Neural progenitor cell (in vitro differentiated cells): Measurements from ENCODE around the gene BRPF3. TPM values are rescaled to one million over a fixed set of nuclear protein-coding genes. Genes with fewer than 3 reads are reported as not detected.

Source experiments
- DNase-seq: peaks from one replicate; pipeline ENCODE4 v3.0.0-alpha.2; 2016; ENCODE audit warnings: low spot score
- H2AFZ ChIP-seq: fragments of 200-600 bp; sonication (generic); replicated peaks from 2 replicates; pipeline ENCODE4 v1.6.1; 2016; ENCODE audit warnings: antibody characterized with exemption
- H3F3A ChIP-seq: fragments of 200-600 bp; sonication (generic); 2 replicates; pipeline ENCODE4 v1.6.1; 2016; ENCODE audit warnings: antibody characterized with exemption, low read depth
- H3K27ac ChIP-seq: fragments of 200-600 bp; sonication (generic); 2 replicates; pipeline ENCODE4 v1.5.1; 2016; ENCODE audit warnings: mild to moderate bottlenecking
- H3K27me3 ChIP-seq: fragments of 200-600 bp; sonication (generic); 2 replicates; pipeline ENCODE4 v1.6.1; 2016; ENCODE audit warnings: mild to moderate bottlenecking, moderate library complexity
- H3K36me3 ChIP-seq: fragments of 200-600 bp; sonication (generic); 2 replicates; pipeline ENCODE4 v1.5.1; 2016
- H3K4me1 ChIP-seq: fragments of 200-600 bp; sonication (generic); 2 replicates; pipeline ENCODE4 v1.6.1; 2016; ENCODE audit warnings: mixed run types
- H3K4me2 ChIP-seq: fragments of 200-600 bp; sonication (generic); 2 replicates; pipeline ENCODE4 v1.6.1; 2016
- H3K4me3 ChIP-seq: fragments of 200-600 bp; sonication (generic); 2 replicates; pipeline ENCODE4 v1.5.1; 2016
- H3K79me2 ChIP-seq: fragments of 200-600 bp; sonication (generic); 2 replicates; pipeline ENCODE4 v1.6.1; 2016; ENCODE audit warnings: low read depth
- H3K9ac ChIP-seq: fragments of 200-600 bp; sonication (generic); 2 replicates; pipeline ENCODE4 v1.6.1; 2016
- H3K9me3 ChIP-seq: fragments of 200-600 bp; sonication (generic); 2 replicates; pipeline ENCODE4 v1.5.1; 2016; ENCODE audit warnings: low read depth
- H4K20me1 ChIP-seq: fragments of 200-600 bp; sonication (generic); 2 replicates; pipeline ENCODE4 v1.6.1; 2016; ENCODE audit warnings: low read depth
- H3K27ac Mint-ChIP-seq: 3 replicates; pipeline ENCODE4 v1.8.0; 2021; ENCODE audit warnings: mixed read lengths
- H3K27me3 Mint-ChIP-seq: 2 replicates; pipeline ENCODE4 v1.8.0; 2022; ENCODE audit warnings: low read depth, mild to moderate bottlenecking, inconsistent platforms, moderate library complexity, mixed read lengths; ENCODE audit not compliant: insufficient read depth
- H3K36me3 Mint-ChIP-seq: 3 replicates; pipeline ENCODE4 v1.8.0; 2021; ENCODE audit warnings: mixed read lengths
- H3K4me1 Mint-ChIP-seq: 3 replicates; pipeline ENCODE4 v1.8.0; 2021; ENCODE audit warnings: mixed read lengths
- H3K4me3 Mint-ChIP-seq: 3 replicates; pipeline ENCODE4 v1.8.0; 2021; ENCODE audit warnings: mild to moderate bottlenecking, moderate library complexity, mixed read lengths
- H3K9me3 Mint-ChIP-seq: 3 replicates; pipeline ENCODE4 v1.8.0; 2020; ENCODE audit warnings: mixed read lengths
- CTCF ChIP-seq: fragments of 200-600 bp; sonication (generic); IDR thresholded peaks from 2 replicates; pipeline ENCODE4 v1.5.1; 2017; ENCODE audit warnings: antibody characterized with exemption, mild to moderate bottlenecking
- EZH2 ChIP-seq: fragments of 200-600 bp; sonication (generic); IDR thresholded peaks from 2 replicates; pipeline ENCODE4 v1.6.1; 2017; ENCODE audit warnings: antibody characterized with exemption, mild to moderate bottlenecking, moderate library complexity
- EZH2phosphoT487 ChIP-seq: fragments of 200-600 bp; sonication (generic); IDR thresholded peaks from 2 replicates; pipeline ENCODE4 v1.6.1; 2017; ENCODE audit warnings: antibody characterized with exemption
- total RNA-seq: library from RNA; depleted of rRNA; stranded (reverse); fragments of >200 nt; gene quantifications from 2 replicates; pipeline ENCODE4 v1.2.3, GENCODE V29; 2015; ENCODE audit warnings: low replicate concordance

Gene BRPF3
- total RNA-seq, 1 donor from 2014 or later, result 14.1 TPM

- peaks cover 29% of the 10 kb centered on the region for H3K36me3 Mint-ChIP-seq
- Histone ChIP-seq H3K27ac (no peak overlapping the region), H3K9ac (no peak overlapping the region), H3K4me2 (no peak overlapping the region), H3K79me2 (no peaks in the 10 kb centered on the region), H3K4me3 (no peak overlapping the region), H3K9me3 (no peaks in the 10 kb centered on the region), H4K20me1 (peaks cover 17% of the 10 kb centered on the region), H3K36me3 (peaks cover 11% of the 10 kb centered on the region), H3K27me3 (no peaks in the 10 kb centered on the region), H3F3A (no peaks in the 10 kb centered on the region), H2AFZ (no peak overlapping the region), H3K4me1 (no peaks in the 10 kb centered on the region)
- DNase-seq, result no peak
- no peak overlapping the region for H3K27ac Mint-ChIP-seq
- peaks cover 2% of the 10 kb centered on the region for H3K27me3 Mint-ChIP-seq
- H3K4me3 Mint-ChIP-seq, result no peak overlapping the region
- no peak for TF ChIP-seq EZH2
- no peak for TF ChIP-seq EZH2phosphoT487
- no peak for TF ChIP-seq CTCF
- no peaks in the 10 kb centered on the region for H3K9me3 Mint-ChIP-seq
- H3K4me1 Mint-ChIP-seq, result no peaks in the 10 kb centered on the region
These were observed 26.4 kb downstream of the BRPF3 start for GRCh38 chr6:36222924-36223323.

- Histone ChIP-seq H3K4me1 (no peaks in the 10 kb centered on the region), H3K4me2 (no peak overlapping the region), H3K36me3 (peaks cover 11% of the 10 kb centered on the region), H3K4me3 (no peak overlapping the region), H3K27me3 (no peaks in the 10 kb centered on the region), H3K79me2 (no peaks in the 10 kb centered on the region), H4K20me1 (peaks cover 17% of the 10 kb centered on the region), H3K9me3 (no peaks in the 10 kb centered on the region), H3K9ac (no peak overlapping the region), H2AFZ (no peak overlapping the region), H3F3A (no peaks in the 10 kb centered on the region), H3K27ac (no peak overlapping the region)
- DNase-seq, result no peak
- Mint-ChIP-seq H3K4me1 (no peaks in the 10 kb centered on the region), H3K27me3 (peaks cover 2% of the 10 kb centered on the region), H3K9me3 (no peaks in the 10 kb centered on the region), H3K4me3 (no peak overlapping the region), H3K27ac (no peak overlapping the region), H3K36me3 (peaks cover 27% of the 10 kb centered on the region)
- TF ChIP-seq CTCF (no peak), EZH2phosphoT487 (no peak), EZH2 (no peak)
These were observed 27.2 kb downstream of the BRPF3 start for GRCh38 chr6:36223706-36224105.

DNA sequence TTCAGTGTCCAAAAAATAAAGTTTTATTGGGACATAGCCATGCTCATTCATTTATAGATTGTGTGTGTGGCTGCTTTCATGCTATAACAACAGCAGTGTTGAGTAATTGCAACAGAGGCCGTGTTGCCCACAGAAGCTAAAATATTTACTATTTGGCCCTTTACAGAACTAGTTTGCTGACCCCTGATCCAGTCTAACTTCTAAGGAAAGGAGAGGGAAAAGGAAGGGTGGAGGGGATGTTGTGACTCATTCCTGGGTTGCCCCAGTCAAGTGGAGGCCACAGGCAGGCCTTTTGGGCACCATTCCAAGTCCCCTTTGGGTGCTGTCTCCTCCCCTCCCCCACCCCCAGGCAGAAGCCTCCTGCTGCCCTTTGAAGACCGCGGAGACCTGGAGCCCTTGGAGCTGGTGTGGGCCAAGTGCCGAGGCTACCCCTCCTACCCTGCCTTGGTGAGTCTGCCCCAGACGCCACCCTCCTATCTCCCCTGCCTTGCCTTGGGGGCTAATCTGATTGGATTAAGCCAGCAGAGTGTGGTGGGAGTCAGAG lies 28.4 kb downstream of the BRPF3 start:
- no peaks in the 10 kb centered on the region for H3K79me2 ChIP-seq
- H3K4me3 ChIP-seq, result no peak overlapping the region
- no peaks in the 10 kb centered on the region for H3F3A ChIP-seq
- Mint-ChIP-seq H3K9me3 (no peaks in the 10 kb centered on the region), H3K27ac (no peak overlapping the region), H3K4me3 (no peak overlapping the region), H3K27me3 (peaks cover 3% of the 10 kb centered on the region), H3K4me1 (no peaks in the 10 kb centered on the region), H3K36me3 (peaks cover 28% of the 10 kb centered on the region)
- H3K9me3 ChIP-seq, result no peaks in the 10 kb centered on the region
- no peak overlapping the region for H3K9ac ChIP-seq
- H2AFZ ChIP-seq, result no peak overlapping the region
- TF ChIP-seq CTCF (no peak), EZH2 (no peak)
- H3K27ac ChIP-seq, result no peak overlapping the region
- peaks cover 11% of the 10 kb centered on the region for H3K36me3 ChIP-seq
- peaks cover 17% of the 10 kb centered on the region for H4K20me1 ChIP-seq
- no peaks in the 10 kb centered on the region for H3K27me3 ChIP-seq
- no peak overlapping the region for H3K4me2 ChIP-seq
- no peak for DNase-seq
- no peaks in the 10 kb centered on the region for H3K4me1 ChIP-seq
